HG03095 (cell line): Measurements from ENCODE around the gene BCL2L13.
"Not testable (repeated sequence)": the region's sequence is repeated elsewhere in the genome, so short reads cannot be mapped to it uniquely, and the experiment has no call there.

Source experiments
- ATAC-seq: cut with Tn5 transposase; IDR thresholded peaks from one replicate; pipeline ENCODE4 v1.9.1; 2021; ENCODE audit warnings: moderate library complexity; ENCODE audit not compliant: unreplicated experiment

Gene BCL2L13

DNA sequence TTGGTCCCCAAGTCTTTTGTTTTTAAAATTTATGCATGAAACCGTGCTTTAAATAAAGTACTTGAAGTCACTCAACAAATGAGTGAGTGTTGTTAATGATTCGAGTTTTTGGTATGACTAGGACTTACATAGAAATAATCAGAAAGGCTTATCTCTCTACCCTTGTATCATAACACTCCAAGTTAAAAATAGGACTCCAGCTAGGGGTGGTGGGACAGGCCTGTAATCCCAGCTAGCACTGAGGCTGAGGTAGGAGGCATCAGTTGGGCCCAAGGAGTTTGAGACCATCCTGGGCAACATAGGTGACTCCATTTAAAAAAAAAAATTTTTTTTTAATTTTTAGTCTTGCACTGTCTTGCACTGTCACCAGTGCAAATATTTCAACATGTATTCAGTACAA, 55.6 kb downstream of the BCL2L13 start:
- ATAC-seq: no peak

DNA sequence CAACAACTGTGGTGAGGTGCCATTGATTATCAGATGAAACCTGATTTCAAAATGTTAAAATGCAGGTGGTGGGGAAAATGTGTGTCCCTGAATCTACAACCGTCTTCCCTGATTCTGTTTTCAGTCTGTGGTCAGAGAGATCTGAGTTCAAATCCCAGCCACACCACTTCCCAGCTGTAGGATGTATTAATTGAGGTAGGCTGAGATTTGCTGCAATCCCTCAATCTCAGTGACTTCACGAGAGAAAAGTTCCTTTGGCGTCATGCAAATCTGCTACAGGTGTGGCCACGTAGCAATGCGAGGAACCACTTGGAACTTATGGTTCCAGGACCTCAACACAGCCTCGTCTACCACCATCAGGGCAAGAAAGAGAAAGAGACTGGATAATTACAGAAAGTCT, 56.2 kb downstream of the BCL2L13 start:
- no peak for ATAC-seq

DNA sequence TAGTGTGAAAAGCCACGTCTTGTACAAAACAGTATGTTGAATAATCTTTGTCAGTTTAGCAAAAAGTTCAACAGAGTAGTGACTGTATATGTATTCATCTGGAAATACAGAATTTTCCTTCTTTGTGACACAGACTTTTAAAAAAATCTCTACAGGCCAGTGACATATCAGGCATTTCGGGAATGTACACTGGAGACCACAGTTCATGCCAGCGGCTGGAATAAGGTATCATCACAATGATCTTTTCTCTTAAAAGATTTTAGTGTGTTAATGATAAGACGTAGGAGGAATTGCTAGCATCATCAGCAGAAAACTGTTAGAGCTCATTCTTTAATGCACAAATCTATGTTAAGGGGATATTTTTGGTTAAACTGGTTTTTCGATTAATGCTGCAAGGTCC, 57.4 kb downstream of the BCL2L13 start:
- no peak for ATAC-seq

DNA sequence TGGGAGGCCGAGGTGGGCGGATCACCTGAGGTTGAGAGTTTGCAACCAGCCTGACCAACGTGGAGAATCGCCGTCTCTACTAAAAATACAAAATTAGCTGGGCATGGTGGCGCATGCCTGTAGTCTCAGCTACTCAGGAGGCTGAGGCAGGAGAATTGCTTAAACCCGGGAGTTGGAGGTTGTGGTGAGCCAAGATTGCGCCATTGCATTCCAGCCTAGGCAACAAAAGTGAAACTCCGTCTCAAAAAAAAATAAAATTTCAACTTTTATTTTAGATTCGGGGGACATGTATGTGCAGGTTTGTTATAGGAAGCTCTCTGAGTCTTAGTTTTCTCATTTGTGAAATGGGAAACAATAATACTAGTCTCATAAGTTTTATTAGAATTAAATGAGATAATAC, 58.6 kb downstream of the BCL2L13 start:
- ATAC-seq: not testable (repeated sequence)

DNA sequence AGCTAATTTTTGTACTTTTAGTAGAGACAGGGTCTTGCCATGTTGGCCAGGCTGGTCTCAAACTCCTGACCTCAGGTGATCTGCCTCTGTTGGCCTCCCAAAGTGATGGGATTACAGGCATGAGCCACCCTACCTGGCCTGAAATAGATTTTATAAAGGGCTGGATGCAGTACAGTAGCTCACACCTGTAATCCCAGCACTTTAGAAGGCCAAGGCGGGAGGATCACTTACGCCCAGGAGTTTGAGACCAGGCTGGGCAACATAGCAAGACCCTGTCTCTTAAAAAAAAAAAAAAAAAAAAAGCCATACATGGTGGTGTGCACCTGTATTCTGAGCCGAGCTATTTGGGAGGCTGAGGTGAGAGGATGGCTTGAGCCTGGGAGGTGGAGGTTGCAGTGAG, 59.7 kb downstream of the BCL2L13 start:
- ATAC-seq: not testable (repeated sequence)

DNA sequence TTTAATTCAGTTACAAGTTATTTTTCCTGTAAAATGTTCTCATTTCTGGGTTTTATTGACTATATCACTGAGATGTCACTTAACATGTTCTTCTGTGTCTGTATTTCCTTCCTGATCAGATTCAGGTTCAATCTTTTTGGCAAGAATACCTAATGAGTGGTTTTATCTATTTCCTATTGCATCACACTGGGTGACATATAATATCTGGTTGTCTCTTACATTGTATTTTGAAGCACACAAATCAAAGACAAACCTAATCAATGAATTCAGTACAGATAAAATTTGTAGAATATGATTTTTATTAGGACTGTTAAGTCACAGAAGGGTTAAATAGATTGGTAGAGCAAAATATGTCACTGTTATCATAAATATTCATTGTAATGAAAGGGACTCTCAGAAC, 60.4 kb downstream of the BCL2L13 start:
- no peak for ATAC-seq

DNA sequence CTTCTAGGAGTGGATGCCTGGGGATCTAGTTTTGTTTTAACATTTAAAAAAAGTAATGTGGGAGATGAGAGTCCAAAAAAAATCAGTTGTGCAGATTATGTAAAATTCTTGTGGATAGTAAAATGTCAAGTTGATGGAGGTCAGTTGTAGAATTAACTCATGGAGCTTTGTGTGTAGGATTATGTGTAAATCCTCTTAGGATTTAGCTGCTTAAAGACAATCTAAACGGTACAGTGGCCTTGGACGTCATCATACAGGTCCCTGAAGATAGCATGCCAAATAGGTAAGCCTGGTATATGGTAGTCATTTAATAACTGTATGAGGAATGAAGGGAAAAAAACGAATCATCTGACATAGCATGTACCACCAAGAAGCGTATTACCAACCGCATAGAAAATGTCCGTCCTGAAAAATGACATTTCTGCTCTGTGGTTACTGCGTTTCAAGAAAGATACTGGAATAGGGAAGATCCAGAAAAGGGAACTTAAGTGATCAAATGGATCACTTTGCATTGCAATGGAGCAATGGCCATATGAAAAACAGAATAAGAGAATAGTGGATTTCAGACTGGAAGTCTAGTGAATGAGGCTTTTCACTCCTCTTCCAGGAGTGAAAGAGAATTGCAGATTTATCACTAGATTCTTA, 61.3 kb downstream of the BCL2L13 start:
- no peak for ATAC-seq

DNA sequence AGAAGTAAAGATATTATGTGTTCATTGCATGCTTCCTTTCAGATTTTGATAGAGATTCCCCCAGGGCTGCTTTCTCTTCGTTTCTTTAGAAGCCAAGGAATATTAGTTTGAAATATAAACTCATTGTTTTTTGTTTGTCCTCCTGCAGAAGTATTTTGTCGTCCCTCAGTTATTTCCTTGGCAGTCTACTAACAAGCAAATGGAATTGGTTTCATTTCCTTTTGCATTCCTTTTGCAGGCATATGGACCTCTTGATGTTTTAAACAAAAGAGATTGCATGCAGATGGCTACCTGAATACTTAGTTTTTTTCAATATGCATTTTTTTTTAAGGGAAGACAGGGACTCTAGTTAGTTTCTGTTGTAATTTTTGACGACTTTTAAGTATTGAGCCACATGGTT, 62.2 kb downstream of the BCL2L13 start:
- no peak for ATAC-seq

DNA sequence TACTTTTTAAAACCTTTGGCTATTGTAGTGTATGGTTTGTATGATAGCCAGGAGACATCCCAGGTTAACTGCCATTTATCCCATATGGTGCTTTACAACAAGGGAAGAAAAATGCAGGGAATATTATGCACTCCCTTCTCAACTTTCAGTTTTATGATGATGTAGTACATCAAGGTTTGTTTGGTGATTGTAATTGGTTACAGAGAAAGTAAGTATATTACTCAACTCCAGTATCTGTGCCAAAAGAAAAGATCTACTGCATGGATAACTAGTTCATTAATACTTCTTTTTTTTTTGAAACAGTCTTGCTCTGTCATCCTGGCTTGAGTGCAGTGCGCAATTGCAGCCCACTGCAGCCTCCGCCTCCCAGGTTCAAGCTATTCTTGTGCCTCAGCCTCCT, 65.3 kb downstream of the BCL2L13 start:
- no peak for ATAC-seq

DNA sequence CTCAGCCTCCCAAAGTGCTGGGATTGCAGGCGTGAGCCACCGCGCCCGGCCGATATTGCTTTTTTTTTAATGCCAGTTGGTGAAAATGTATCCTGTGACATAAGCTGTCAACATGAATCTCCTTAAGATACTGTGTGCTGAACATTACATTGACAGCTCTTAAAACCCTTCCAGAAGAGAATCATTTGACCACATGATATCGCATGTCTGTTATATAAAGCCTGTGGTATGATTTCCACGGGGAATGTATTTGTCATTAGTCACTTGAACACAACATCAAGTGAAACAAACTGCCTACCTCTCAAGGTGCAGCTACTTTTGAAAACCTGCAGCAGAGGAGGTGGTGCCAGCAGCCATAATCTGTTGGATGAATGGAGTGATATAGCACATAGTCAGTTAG, 67.0 kb downstream of the BCL2L13 start:
- ATAC-seq: no peak

DNA sequence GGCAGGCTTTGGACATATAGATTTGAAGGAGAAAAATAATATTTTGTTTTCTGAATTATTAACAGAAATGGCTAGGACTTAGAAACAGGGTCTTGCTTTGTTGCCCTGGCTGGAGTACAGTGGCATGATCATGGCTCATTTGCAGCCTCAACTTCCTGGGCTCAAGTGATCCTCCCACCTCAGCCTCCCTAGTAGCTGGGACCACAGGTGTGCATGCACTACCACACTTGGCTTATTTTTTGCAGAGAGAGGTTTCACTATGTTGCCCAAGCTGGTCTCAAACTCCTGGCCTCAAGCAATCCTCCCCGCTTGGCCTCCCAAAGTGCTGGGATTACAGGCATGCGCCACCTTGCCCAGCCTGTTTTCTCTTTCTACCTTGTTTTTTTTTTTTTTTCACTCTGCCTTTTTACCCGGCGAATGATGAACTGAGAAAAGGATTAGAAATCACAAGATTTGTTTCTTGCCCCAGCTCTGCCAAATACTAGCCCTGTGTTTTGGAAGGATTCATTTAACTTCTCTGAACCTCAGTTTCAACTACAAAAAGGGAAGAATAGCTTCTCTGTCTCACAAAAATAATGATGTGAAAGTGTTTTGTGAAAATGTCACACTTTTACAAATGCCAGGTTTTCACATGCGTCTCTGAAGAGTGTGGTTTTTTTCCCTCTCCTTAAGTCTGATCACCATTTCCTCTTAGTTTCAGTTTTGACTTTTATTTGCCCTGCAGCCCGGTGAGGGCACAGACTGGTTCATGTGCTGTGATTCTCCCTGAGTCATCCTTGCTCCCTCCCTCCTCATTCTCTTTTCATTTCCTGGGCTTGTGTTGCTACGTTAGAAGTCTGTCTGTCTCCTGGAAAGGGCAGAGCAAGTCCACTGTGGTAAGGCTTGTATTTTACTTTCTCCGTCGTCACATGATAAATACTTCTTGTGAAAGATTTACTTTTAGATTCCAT, 67.7 kb downstream of the BCL2L13 start:
- no peak for ATAC-seq

DNA sequence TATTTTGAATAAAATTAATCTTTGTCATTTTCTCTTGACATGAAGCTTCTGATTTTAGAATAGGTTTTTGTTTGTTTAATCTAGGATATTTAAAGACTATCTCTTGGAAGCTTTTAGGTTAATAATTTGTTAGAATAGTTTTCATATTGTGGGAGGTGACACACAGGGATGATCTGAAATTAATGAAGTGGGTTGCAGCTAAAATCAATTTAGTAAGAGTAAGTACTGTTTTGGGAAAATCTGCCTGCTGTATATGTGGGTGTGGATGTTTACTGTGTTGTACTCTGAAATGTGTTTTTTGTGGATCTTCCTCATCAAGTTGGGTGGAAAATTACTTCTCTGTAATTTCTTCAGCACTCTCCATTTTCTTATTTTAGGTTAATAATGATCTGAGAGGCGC, 68.4 kb downstream of the BCL2L13 start:
- ATAC-seq: no peak

DNA sequence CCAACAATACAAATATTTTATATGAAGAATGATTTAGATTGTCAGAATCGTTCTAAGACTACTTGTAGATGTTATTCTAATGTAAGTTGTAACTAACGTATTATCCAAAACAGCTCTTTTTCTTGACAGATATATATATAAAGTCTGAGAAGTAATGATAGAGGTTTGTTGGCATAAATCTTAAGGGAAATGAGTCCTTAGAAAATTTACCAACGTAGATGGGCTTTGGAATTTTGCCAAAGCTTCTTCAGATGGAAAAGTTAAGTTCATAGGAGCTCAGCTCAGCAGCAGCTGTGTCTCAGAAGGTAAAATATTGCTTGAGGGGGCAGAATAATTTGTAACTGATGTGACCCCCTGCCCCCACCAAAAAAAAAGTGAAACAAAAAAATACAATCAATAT, 69.0 kb downstream of the BCL2L13 start:
- no peak for ATAC-seq

DNA sequence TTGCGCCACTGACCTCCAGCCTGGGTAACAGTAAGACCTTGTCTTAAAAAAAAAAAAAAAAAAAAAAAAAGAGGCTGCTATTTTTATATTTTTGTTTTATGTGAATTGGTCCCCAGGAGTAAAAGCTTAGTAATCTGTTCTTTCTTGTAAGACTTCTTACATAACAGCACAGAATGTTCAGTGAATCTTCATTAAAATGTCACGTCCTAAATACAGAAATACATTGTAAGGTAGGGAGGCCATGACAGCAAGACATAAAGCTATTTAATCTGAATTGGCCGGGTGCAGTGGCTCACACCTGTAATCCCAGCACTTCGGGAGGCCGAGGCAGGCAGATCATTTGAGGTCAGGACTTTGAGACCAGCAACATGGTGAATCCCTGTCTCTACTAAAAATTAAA, 71.5 kb downstream of the BCL2L13 start:
- ATAC-seq: no peak

DNA sequence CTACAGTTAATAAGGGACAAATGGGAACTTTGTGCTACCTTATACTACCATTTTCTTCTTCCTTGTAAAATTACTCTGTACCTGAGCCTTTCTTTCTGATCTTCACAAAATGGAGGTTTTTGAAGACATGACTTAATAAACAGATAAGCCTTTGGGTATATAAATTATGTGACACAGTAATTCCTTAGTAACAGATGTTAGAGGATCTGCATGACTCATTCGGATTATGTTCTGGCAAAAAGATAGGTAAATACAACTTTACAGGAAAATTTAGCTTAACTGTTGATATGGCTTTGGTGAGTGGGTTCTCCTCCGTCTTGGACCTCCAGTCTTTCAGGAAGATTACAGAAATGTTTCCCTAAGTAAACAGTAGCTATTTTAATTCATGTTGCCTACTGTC, 73.9 kb downstream of the BCL2L13 start:
- ATAC-seq: no peak

DNA sequence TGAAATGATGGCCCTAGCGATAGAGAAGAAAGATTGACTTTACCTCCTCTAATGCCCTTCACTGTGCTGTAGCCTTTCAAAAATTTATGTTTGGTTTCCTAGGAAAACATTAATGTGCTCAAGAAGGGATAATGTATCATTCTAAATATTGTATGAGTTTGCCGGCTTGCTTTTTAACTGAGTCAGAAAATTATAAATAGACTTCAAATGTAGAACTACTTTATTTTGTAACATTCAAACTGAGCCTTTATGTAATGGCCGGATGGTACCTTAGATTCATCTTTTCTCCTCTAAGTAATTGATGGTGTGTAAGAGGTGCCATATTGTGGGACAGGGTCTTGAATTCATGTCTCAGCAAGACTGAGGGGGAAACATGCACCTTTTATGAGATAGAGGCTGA, 78.0 kb downstream of the BCL2L13 start:
- ATAC-seq: no peak

DNA sequence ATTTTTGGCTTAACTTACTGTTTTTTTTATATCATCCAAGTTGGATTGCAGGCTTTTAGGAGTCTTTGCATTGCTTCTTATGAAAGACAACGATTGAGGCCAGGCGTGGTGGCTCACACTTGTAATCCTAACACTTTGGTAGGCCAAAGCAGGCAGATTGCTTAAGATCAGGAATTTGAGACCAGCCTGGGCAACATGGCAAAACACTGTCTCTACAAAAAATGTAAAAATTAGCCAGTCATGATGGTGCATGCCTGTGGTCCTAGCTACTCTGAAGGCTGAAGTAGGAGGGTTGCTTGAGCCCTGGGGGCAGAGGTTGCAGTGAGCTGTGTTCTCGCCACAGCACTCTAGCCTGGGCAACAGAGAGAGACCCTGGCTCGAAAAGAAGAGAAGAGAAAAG, 79.2 kb downstream of the BCL2L13 start:
- ATAC-seq: no peak

DNA sequence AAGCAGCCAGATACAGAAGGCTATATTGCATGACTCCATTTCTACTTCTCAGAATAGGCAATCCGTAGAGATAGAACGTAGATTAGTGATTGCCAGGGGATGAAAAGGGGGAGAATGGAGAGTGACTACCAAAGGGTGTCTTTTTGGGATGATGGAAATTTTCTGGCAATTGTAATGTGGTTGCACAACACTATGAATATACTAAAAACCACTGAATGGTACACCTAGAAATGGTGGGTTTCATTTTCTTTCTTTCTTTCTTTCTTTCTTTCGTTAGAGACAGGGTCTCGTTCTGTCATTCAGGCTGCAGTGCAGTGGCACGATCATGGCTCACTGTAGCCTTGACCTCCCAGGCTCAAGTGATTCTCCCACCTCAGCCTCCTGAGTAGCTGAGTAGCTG, 81.4 kb downstream of the BCL2L13 start:
- no peak for ATAC-seq

DNA sequence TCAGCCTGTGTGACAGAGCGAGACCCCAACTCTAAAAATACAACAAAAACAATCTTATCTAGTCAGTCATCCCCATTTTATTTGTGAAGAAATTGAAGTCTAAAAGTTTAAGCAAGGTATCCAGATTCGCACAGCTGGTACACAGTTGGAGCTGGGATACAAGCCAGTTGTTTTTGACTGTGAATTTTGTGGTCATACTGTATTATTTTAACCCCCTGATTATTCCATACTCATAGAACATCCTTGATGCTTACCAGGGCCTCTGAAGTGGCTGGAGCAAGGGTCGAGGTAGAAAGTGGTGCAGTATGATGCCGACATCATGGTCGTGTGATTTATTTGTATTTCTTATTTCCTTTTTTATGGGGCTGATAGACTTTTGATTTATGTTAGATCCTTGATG, 85.7 kb downstream of the BCL2L13 start:
- no peak for ATAC-seq

DNA sequence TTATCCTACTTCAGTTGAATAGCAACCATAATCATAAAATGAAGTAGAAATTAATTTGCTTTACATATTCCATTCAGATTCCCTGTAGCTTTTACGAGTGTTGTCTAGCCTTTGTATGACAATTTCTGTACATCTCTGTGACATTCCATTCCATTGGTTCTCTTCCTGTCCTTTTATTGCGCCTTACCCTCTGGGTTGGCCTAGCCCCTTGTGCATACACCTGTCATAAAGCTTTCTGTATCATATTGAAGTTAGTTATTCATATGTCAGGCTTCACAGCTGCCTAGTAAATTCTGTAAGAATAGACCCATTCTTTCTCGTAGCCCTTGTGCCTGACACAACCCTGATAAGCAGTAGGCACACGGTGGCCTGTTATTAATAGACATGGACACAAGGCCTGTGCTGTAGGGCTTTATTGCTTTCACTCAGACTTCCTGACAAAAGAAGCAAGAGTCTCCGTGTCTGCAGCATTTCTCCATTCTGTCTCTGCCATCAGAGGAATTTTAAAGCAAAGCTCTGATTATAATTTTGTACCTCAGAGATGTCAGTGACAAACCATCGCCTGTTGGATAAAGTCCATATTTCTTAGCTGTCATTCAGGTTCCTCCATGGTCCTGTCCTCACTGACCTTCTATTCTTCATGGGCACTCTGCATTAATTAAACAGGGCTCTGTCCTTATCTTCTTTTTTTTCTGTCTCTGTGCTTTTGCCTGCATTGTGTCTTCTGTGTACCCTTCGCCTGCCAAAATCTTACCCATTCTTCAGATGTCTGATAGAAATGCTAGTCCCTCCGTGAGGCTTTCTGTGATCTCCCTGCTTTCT, 86.3 kb downstream of the BCL2L13 start:
- ATAC-seq: no peak

DNA sequence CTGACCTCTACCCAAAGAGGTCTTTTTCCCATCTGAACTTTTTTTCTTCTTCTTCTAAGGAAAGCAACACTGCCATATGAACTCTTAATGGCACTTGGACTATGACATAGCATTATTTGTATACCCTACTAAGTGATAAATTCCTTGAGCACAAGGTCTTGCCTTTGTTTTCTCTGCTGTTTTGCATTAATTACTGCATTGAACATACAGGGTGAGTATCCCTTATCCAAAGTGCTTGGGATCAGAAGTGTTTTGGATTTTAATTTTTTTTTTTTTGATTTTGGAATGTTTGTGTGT, 86.9 kb downstream of the BCL2L13 start:
- ATAC-seq: no peak
